ENCODE measurements around the gene LRRC32. TPM values are rescaled to one million over a fixed set of nuclear protein-coding genes. Genes with fewer than 3 reads are reported as not detected.

Gene LRRC32
- total RNA-seq, 1 donor from 2014 or later, result 25.8 TPM

DNA sequence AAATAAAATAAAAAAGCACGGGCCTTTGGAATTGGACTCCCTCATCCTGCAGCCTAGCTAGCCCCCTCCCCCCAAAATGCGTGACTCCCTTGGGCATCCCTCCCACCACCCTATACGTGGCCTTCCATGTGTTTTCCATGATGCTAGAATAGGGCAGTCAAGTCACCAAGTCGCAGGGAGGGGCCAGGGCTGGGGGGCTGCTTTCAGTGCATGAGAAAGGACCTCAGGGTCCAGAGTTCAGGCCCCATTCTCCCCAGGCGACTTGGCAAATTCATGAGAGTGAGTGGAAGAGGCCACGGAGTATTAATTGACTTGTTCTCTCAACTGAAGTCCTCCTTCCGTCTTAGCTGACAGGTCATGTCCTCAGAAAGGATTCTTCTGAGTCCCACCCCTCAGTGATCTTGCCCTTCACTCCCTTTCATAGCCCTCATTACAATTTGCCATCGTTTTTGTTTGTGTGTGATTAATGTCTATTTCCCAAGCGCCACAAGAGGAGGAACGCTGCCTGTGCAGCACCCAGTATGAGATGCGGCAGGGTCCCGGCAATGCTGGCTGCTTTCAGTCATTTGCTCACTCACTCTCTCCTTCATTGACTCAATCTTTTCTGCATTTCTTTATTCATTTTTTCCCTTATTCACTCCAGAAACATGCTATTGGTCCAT is 17.4 kb downstream of the LRRC32 start:
- ChIA-PET CTCF (no interaction called here), POLR2A (no interaction called here)
- TF ChIP-seq, protein P1, sequence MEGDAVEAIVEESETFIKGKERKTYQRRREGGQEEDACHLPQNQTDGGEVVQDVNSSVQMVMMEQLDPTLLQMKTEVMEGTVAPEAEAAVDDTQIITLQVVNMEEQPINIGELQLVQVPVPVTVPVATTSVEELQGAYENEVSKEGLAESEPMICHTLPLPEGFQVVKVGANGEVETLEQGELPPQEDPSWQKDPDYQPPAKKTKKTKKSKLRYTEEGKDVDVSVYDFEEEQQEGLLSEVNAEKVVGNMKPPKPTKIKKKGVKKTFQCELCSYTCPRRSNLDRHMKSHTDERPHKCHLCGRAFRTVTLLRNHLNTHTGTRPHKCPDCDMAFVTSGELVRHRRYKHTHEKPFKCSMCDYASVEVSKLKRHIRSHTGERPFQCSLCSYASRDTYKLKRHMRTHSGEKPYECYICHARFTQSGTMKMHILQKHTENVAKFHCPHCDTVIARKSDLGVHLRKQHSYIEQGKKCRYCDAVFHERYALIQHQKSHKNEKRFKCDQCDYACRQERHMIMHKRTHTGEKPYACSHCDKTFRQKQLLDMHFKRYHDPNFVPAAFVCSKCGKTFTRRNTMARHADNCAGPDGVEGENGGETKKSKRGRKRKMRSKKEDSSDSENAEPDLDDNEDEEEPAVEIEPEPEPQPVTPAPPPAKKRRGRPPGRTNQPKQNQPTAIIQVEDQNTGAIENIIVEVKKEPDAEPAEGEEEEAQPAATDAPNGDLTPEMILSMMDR (IDR thresholded peaks at IDR 0.05), result no peak
- H3K4me3 Mint-ChIP-seq, result no peak overlapping the region
- no peaks in the 10 kb centered on the region for H3K9me3 Mint-ChIP-seq
- DNase-seq (no peak), ATAC-seq (ENCODE audit: low read depth) (no peak)
- peaks cover 10% of the 10 kb centered on the region for H3K27me3 Mint-ChIP-seq
- intact Hi-C loops (cut with micrococcal nuclease), result no loop called here
- peaks cover 2% of the 10 kb centered on the region for H3K36me3 Mint-ChIP-seq (ENCODE audit: low read depth)
- H3K27ac Mint-ChIP-seq, result no peak overlapping the region
- H3K4me1 Mint-ChIP-seq, result peaks cover 17% of the 10 kb centered on the region

DNA sequence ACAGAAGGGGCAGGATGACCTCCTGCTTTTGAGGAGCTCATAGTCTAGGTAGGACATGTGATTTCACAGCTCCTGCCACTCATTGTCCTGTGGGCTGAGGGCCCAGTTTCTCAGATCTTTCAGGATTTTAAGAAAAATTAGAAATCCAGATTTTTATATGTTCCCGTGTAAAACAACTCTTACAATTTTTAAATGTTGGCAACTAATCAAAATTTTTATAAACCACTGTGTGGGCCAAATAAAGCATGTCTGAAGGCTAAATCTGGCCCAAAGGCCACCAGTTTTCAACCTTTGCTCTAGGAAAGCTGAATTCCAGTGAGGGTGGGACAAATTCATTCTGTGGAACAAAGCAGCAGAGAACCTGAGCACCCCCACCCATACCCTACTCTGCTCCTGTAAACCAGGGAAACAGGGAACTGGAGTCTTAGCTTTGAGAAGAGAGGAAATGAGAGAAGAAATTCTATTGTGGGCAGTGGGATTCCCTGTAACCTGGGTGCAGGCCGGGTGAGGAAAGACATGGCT is 20.6 kb downstream of the LRRC32 start:
- no peak overlapping the region for H3K4me3 Mint-ChIP-seq

DNA sequence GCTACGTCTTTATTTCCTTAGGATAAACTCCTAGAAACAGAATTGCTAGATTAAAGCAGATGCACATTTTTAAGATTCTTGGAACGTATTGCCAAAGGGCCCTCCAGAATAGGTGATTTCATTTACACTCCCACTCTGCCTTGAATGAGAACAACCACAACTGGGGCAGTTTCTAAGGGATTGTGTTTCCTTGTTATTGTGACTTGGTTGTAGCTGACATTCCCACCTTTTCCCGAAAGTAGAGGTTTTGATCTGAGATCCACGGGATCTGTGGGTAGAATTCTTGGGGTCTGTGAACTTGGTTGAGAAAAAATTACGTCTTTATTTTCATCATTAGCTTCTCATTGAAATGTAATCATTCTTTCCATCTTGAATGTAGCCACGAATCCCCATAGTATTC is 21.5 kb downstream of the LRRC32 start:
- Mint-ChIP-seq H3K4me1 (peaks cover 3% of the 10 kb centered on the region), H3K9me3 (peaks cover 5% of the 10 kb centered on the region), H3K27me3 (peaks cover 23% of the 10 kb centered on the region), H3K4me3 (no peak overlapping the region), H3K36me3 (ENCODE audit: low read depth) (no peaks in the 10 kb centered on the region), H3K27ac (no peak overlapping the region)
- TF ChIP-seq, protein P1 (IDR thresholded peaks at IDR 0.05), result no peak
- CTCF ChIA-PET, result no interaction called here
- DNase-seq (no peak), ATAC-seq (ENCODE audit: low read depth) (no peak)
- POLR2A ChIA-PET, result no interaction called here
- intact Hi-C loops (cut with micrococcal nuclease), result no loop called here

More for the DNA sequence above, 20.6 kb downstream of the LRRC32 start:
- no peaks in the 10 kb centered on the region for H3K4me1 Mint-ChIP-seq
- ChIA-PET CTCF (no interaction called here), POLR2A (no interaction called here)
- peaks cover 5% of the 10 kb centered on the region for H3K9me3 Mint-ChIP-seq
- intact Hi-C loops (cut with micrococcal nuclease), result loop anchor here (2.0 kb wide), 1 partner anchor 17 kb away; no protein-coding TSS in a partner anchor
- TF ChIP-seq, protein P1 (IDR thresholded peaks at IDR 0.05), result no peak
- H3K27me3 Mint-ChIP-seq, result peaks cover 20% of the 10 kb centered on the region
- DNase-seq (no peak), ATAC-seq (ENCODE audit: low read depth) (no peak)
- H3K36me3 Mint-ChIP-seq (ENCODE audit: low read depth), result no peaks in the 10 kb centered on the region
- H3K27ac Mint-ChIP-seq, result no peak overlapping the region

DNA sequence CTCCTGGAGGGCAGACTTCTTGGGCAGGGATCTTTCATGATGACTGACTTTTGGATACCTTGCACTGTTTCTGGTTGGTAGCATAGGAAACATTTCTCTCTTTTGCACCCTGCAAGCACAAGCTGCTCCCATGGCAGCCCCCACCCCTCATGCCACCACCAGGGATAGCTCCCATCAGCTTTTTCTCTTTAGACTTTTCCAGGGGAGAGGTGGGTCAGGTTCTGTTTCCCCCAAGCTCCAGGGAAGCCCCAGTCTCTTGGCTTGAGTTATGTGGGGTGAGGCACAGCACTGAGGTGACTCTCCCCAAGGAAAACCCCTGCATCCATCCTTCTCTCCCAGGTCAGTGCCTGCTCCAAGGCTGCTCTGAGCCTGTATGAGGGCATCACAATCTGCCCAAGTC is 22.5 kb downstream of the LRRC32 start:
- no peak overlapping the region for H3K27ac Mint-ChIP-seq
- H3K27me3 Mint-ChIP-seq, result peaks cover 21% of the 10 kb centered on the region
- H3K36me3 Mint-ChIP-seq (ENCODE audit: low read depth), result no peaks in the 10 kb centered on the region
- H3K4me3 Mint-ChIP-seq, result no peak overlapping the region
- ChIA-PET POLR2A (no interaction called here), CTCF (no interaction called here)
- H3K4me1 Mint-ChIP-seq, result peaks cover 7% of the 10 kb centered on the region
- intact Hi-C loops (cut with micrococcal nuclease), result no loop called here
- DNase-seq (no peak), ATAC-seq (ENCODE audit: low read depth) (no peak)
- peaks cover 5% of the 10 kb centered on the region for H3K9me3 Mint-ChIP-seq
- TF ChIP-seq, protein P1 (IDR thresholded peaks at IDR 0.05), result no peak

DNA sequence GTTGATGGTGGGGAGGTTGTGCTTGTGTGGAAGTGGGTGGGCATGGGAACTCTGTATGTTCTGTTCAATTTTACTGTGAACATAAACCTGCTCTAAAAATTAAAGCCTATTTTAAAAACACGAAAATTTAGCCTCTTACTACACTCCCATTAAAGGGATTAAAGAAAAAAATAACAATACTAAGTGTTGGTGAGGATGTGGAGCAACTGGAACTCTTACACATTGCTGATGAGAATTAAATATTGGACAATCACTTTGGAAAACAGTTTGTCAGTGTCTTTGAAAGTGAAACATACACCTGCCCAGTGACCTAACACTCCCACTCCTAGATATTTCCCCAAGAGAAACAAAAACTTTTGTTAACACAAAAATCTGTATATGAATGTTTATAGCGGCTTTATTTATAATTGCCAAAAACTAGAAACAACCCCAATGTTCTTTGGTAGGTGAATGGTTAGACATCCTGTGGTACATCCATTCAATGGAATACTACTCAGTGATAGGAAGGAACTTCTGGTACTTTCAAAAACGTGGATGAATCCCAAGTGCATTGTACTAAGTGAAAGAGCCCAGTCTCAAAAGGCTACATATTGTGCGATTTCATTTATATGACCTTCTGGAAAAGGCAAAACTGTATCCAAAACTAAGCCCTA is 23.5 kb downstream of the LRRC32 start:
- Mint-ChIP-seq H3K27me3 (peaks cover 27% of the 10 kb centered on the region), H3K9me3 (peaks cover 5% of the 10 kb centered on the region), H3K27ac (no peak overlapping the region), H3K36me3 (ENCODE audit: low read depth) (no peaks in the 10 kb centered on the region), H3K4me1 (peaks cover 16% of the 10 kb centered on the region), H3K4me3 (no peak overlapping the region)
- intact Hi-C loops (cut with micrococcal nuclease), result no loop called here
- ChIA-PET CTCF (no interaction called here), POLR2A (no interaction called here)
- TF ChIP-seq, protein P1 (IDR thresholded peaks at IDR 0.05), result no peak
- ATAC-seq (ENCODE audit: low read depth), result no peak
- no peak for DNase-seq

Data from activated B cell treated with CpG ODN at 0.5 μM for 24 hours (primary cell).